Skin epidermis (tissue), 12 donors: Measurements from ENCODE around the gene EZH1.
"Not testable (repeated sequence)": the region's sequence is repeated elsewhere in the genome, so short reads cannot be mapped to it uniquely, and the experiment has no call there.

Source experiments
- H3K27ac ChIP-seq, 21 experiments: fragments of 200-600 bp; sonication (generic) in 11 of 21; one replicate each; pipeline ENCODE4 v1.5.0; 2020; ENCODE audit warnings: mild to moderate bottlenecking in 3 of 21, inconsistent platforms in 2 of 21, moderate library complexity in 2 of 21
- H3K4me3 ChIP-seq, 7 experiments: fragments of 200-600 bp; sonication (generic) in 2 of 7; one replicate each; pipeline ENCODE4 v1.5.0; 2020; ENCODE audit warnings: inconsistent platforms in 2 of 7, mild to moderate bottlenecking in 2 of 7, moderate library complexity in 1 of 7

The EZH1 gene

DNA sequence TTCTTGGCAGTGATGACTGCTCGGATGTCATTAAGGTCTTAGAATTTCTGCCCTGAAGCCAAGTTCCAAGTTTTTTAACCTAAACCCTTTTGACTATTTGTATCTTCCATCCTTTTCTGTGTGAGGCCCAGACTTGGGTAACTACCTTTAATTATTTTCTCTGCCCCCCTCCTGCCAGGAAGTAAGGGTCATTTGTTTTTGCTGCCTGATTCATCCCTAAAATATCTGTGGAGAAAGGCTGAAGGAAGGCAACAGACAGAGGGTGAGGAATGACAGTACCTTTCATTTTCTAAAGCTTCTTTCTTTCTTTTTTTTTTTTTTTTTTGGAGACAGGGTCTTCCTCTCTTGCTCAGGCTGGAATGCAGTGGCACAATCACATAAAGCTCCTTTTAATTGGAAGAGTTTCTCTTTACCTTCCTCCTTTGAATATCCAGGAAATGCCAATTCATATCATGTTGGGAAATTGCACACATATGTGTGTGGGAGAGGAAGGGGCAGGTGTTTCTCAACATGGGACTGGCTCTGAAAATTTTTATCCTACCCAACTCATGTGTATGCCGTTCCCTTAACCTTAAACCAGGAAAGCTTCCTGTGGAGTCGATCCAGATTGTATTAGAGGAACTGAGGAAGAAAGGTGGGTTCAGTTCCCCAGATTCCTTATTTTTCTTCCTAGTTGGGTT lies 29.4 kb upstream of the EZH1 start:
- H3K27ac ChIP-seq, result peak overlapping the region in 14 of 21 experiments; percentile 78 to 94 (median 86)
- peak overlapping the region; percentile 71 to 88 (median 75) for H3K4me3 ChIP-seq

DNA sequence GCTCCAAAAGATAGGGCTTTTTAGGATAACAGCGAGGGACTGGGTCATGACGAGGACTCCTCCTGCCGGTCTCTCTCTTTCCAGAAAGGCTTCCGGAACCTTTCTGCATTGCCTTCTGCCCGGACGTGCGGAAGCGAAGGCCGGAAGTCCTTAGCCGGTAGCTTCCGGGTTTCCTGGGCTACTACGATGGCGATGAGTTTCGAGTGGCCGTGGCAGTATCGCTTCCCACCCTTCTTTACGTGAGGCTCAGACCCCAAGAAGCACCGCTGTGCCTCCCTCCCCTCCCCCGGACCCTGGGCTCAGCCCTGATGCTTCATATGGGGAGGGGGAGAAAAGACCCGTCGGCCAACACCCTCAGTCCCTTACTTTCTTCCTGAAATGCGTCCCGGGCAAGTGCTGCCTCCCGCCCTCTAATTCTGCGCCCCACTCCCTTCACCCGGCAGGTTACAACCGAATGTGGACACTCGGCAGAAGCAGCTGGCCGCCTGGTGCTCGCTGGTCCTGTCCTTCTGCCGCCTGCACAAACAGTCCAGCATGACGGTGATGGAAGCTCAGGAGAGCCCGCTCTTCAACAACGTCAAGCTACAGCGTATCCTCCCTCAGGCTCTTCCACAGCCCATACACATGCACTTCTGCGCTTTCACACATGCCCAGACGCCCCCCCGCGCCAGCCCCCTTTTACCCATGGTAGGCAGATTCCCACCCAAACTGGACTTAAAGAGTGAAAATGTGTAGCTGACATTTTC lies 28.6 kb upstream of the EZH1 start, which contains the start of gene VPS25:
VPS25 (plus strand) TSS at position 160 of the 746 bp plus-strand sequence; CDS start at position 187, 27 bp downstream.
- Histone ChIP-seq H3K27ac (peak within 1 kb of the TSS in 20 of 21 experiments; percentile 65 to 94 (median 86)), H3K4me3 (peak within 1 kb of the TSS; percentile 71 to 88 (median 75))

DNA sequence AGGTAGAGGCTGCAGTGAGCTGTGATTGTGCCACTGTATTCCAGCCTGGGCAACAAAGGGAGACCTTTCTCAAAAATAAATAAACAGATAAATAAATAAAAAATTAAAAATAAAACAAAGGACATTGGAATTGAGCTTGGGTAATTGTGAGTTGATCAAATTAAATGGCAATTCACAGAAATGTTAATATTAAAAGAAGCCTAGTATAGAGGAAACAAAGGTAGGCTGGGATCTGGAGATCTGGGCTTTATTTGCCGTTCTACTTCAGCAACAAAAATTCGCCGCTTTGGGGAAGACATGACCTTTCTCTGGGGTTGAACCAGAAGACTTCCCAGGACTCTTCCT lies 28.1 kb upstream of the EZH1 start:
- Histone ChIP-seq H3K4me3 (peak overlapping the region; percentile 71 to 88 (median 75)), H3K27ac (peak overlapping the region in 20 of 21 experiments; percentile 65 to 94 (median 86))

- H3K4me3 ChIP-seq, H3K27ac ChIP-seq: not testable (repeated sequence)
Observed at GRCh38 chr17:42769964-42770363, 25.1 kb upstream of the EZH1 start.

DNA sequence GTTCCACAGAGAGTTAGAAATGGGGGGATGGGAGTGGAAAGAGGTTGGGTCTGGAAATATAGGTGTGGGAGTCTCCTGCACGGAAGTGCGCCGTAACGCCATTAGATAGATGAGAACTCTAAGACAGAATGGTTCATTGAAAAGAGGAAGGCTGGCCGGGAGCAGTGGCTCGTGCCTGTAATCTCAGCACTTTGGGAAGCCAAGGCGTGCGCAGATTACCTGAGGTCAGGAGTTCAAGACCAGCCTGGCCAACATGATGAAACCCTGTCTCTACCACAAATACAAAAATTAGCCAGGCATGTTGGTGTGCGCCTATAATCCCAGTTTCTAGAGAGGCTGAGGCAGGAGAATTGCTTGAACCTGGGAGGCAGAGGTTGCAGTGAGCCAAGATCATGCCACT lies 23.2 kb upstream of the EZH1 start:
- not testable (repeated sequence) for H3K27ac ChIP-seq, H3K4me3 ChIP-seq

DNA sequence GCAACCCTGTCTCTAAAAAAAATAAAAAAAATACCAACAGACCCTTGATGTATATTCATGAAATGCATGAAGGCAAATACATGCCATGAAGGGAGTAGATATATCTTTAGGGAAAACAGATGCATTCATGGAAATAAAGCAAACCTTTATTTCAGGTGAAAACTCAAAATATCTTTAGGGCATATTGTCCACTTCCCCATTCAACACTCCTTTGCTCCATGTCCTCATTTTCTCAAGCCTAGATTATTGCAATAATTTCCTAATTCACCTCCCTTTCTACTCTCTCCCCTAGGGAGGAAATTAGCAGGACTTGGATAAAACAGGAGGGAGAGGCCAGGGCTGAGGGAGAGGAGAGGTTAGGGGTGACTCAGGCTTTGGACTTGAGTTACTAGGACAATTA lies 22.7 kb upstream of the EZH1 start:
- Histone ChIP-seq H3K4me3 (no peak overlapping the region), H3K27ac (no peak overlapping the region)

DNA sequence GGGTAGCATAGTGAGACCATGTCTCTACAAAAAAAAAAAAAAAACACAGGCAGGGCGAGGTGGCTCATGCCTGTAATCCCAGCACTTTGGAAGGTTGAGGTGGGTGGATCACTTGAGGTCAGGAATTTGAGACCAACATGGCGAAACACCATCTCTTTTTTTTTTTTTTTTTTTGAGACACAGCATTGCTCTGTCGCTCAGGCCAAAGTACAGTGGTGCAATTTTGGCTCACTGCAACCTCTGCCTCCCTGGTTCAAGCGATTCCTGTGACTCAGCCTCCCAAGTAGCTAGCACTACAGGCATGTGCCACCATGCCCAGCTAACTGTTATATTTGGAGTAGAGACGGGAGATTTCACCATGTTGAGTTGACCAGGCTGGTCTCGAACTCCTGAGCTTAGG lies 21.3 kb upstream of the EZH1 start:
- Histone ChIP-seq H3K27ac (no peak overlapping the region), H3K4me3 (no peak overlapping the region)

DNA sequence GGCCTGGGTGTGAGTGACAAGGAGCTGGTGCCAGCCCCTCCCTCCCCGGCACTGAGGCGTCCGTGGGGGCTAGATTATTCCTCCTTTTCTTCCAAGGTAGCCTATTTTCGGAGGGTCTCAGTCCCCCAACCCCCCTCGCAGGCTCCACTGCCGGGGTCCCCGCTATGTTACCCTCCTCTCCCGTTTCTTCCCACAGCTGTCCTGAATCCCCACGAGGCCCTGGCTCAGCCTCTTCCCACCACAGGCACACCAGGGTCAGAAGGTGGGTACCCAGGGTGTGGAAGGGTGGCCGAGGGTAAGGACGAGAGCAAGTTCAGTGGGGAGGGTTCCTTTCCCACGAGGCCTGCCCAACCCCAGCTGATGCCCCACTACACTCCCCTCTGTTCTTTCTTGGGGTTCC lies 16.8 kb upstream of the EZH1 start:
- peak overlapping the region in 20 of 21 experiments; percentile 1 to 87 (median 66) for H3K27ac ChIP-seq
- H3K4me3 ChIP-seq, result peak overlapping the region; percentile 29 to 54 (median 44)

DNA sequence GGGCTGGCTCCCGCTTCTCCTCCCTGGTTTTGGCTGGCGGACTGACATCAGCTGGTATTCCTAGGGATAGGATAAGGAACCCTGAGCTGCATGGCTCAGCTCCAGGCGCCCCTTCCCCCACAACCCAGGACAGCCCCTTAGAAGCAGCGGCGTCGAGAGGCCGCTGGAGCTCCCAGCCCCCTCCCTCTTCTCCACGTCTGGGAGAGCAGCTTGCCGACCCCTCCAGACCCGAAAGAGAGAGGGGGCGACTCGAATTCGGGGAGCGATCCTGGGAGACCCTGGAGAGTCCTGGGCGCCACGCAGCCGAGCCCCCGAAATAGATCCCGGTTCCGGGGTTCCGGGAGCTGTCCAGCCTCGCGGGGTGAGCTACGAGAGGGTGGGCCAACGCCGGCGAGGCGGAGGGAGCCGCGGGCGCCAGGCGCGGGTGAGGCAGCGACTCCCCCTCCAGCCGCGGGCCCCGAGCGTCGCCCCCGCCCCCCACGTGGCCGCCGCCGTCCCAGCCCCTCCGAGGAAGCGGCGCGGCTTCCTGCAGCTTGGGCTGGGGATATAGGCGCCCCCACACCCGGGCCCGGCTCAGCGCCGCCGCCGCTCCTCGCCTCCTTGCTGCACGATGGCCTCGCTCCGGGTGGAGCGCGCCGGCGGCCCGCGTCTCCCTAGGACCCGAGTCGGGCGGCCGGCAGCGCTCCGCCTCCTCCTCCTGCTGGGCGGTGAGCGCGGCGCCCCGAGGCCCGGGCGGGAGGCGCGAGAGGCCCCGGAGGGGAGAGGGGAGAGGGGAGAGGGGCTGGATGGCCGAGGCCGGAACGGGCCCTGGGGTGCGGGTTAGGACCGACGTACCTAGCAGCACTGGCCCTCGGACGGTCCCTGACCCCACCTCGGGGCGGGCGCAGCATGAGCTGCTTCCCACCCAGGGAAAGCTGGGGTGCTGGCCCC lies 16.1 kb upstream of the EZH1 start, which contains the start of gene RAMP2:
RAMP2 (plus strand) TSS at position 576 of the 930 bp plus-strand sequence; CDS start at position 611, 35 bp downstream.
- peak within 1 kb of the TSS in 20 of 21 experiments; percentile 1 to 87 (median 66) for H3K27ac ChIP-seq
- peak within 1 kb of the TSS; percentile 29 to 54 (median 44) for H3K4me3 ChIP-seq

- Histone ChIP-seq H3K4me3 (peak overlapping the region in 5 of 7 experiments; percentile 34 to 54 (median 44)), H3K27ac (peak overlapping the region in 8 of 21 experiments; percentile 18 to 87 (median 69))
Observed at GRCh38 chr17:42759982-42760651, 15.3 kb upstream of the EZH1 start.

DNA sequence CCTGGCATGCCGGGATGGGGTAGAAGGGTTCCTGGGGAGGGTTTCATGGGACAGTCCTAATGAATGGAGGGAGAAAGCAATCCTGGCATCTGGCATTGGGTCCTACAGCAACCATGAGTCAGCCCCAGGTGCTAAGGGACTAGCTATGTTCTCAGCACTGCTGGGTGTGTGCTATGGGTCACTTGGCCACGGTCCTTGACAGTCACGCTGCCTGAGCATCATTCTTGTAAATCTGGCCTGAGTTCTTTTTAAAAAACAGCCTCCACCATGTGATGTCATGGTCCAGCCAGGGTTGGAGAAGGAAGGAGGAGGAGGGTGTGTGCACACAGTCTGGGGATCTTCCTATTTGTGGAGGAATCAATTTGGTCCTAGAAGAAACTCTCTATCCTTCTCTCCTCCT lies 9.9 kb upstream of the EZH1 start:
- no peak overlapping the region for H3K27ac ChIP-seq

GRCh38 chr17:42751628-42752027 lies 6.8 kb upstream of the EZH1 start:
- Histone ChIP-seq H3K27ac (no peak overlapping the region), H3K4me3 (no peak overlapping the region)

More for the DNA sequence above, 9.9 kb upstream of the EZH1 start:
- no peak overlapping the region for H3K4me3 ChIP-seq

DNA sequence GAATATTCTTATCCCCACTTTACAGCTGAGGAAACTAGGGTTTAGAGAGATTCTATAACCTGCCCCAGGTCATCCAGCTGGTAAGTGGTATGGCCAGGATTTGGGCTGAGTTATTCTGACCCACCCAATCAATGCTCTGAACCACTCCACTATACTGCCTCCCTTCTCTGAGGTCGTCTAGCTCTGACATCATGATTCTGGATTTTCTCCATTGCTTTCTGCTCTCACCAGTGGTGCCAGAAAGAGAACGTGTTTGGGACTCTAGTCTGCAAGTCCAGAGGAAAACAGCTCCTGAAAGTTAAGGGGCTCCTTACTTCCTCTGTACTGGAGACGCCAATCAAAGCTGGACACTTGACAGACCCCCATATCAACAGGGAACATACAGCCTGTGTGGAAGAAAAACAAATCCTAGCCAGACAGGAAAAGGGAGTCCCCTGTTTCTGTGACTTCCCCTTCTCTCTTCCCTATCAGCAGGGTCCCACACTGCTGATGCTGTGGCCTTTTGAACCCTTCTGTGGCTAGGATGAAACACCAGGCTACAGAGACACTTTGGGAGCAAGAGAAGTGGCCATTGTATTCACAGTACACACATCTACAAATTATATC lies 6.0 kb upstream of the EZH1 start:
- Histone ChIP-seq H3K27ac (peak overlapping the region in 2 of 21 experiments; percentile 12 to 24), H3K4me3 (no peak overlapping the region)

DNA sequence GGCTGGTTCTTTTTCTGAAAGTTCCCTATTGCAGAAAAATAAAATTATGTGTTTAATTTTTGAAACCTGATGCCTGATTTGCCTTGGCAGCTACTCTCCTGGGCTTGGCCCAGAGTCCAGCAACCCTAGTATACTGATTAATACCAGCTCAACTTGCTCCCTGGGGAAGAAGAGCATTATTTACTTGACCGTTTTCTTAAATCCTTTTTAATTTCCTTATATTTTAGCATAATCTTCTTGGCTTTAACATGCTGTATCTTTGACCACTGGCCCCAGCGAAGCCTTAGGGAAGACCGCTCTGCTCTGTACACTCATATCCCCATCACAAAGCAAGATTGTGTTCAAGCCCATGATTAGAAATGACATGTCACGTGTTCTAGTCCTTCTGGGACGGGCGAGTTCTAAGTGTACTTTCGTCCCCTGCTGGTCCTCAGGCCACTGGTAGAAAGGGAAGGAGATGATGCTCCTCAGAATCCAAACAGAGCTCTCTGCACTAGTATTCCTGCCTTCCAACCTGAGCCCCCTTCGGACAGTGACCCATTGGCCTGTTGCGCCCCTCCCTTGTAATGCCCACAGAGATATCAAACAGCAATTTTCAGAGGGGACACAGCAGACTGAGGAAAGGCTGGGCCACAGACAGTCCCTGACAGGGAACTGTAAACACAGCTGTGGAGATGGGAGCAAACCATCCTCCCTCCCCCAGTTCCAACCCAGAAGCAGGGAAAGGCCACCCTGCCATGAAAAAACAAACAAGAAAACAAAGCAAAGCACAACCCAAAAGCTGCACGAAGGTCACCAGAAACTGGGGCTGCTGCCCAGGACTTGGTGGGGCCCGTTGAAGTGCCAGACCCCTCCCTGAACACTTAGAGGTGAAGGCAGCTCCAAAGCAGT lies 4.3 kb upstream of the EZH1 start:
- Histone ChIP-seq H3K27ac (peak overlapping the region in 9 of 21 experiments; percentile 19 to 65 (median 34)), H3K4me3 (no peak overlapping the region)

GRCh38 chr17:42748202-42748907 lies 3.5 kb upstream of the EZH1 start:
- Histone ChIP-seq H3K27ac (peak overlapping the region in 4 of 21 experiments; percentile 25 to 47 (median 30)), H3K4me3 (no peak overlapping the region)

DNA sequence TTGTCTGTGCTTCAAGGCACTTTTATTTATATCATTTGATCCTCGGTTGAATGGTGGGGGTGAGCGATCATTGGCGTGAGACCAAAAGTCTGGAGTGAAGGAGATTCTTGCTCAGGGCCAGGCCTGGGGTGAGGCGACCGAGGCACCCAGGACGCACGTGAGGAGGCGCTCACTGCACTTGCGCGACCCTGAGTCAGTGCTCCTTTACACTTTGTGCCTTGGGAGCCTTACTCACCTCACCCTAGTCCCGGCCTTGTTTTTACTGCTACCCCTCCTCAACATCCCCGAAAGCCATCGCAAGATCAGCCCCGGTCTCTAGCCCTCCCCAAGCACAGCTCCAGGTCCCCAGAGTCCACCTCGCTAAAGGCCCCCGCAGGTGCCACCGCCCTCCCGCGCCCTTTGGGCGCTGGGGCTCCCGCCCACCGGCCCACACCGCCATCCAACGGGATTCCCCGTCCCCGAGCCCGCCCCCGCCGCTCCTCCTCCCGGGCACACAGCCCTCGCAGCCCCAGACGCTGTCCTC lies 496 bp downstream of the EZH1 start:
- Histone ChIP-seq H3K27ac (peak overlapping the region; percentile 71 to 97 (median 91)), H3K4me3 (peak overlapping the region; percentile 68 to 86 (median 71))
